Endothelial cell of umbilical vein (primary cell): ENCODE measurements around the gene MCF2L. TPM values are rescaled to one million over a fixed set of nuclear protein-coding genes. Genes with fewer than 3 reads are reported as not detected.

ENCODE experiments used
- BruUV-seq: library from RNA; stranded (reverse); fragments of 400-500 nt; replicated peaks from 2 replicates; lab custom pipeline; 2021; lab: Mats Ljungman, UMichigan
- CTCF ChIA-PET: fragments of 300-600, 350-600 bp; sonication (Branson Sonifier 250); formaldehyde crosslinking; loops from one replicate; lab custom pipeline; 2021; ENCODE audit warnings: antibody characterized with exemption, inconsistent platforms; lab: Charles Lee
- POLR2A ChIA-PET: fragments of 300-600, 350-600 bp; sonication (Branson Sonifier 250); formaldehyde crosslinking; loops from one replicate; lab custom pipeline; 2021; ENCODE audit warnings: antibody characterized with exemption, inconsistent platforms; lab: Charles Lee
- DNase-seq: peaks from one replicate; pipeline ENCODE4 v3.0.0-alpha.2; 2011; ENCODE audit warnings: low read depth, low spot score
- FAIRE-seq: peaks from 2 replicates; lab custom pipeline; 2011; peaks lifted over from hg19 to GRCh38; lab: Jason Lieb, UNC
- H2AFZ ChIP-seq: 2 replicates; pipeline ENCODE4 v1.6.0; 2012; ENCODE audit warnings: low read depth, low read length, control low read depth, inconsistent platforms
- H3K27ac ChIP-seq: 2 replicates; pipeline ENCODE4 v1.5.1; 2011; ENCODE audit warnings: low read depth, mild to moderate bottlenecking, control low read depth, low read length, moderate library complexity; ENCODE audit not compliant: insufficient read depth
- H3K27me3 ChIP-seq, 2 experiments: 2 replicates each; pipeline versions ENCODE4 v1.6.0 to v1.6.1; 2011; ENCODE audit warnings: low read length in 2 of 2, mixed read lengths in 1 of 2; ENCODE audit not compliant: control insufficient read depth in 2 of 2, insufficient read depth in 2 of 2
- H3K36me3 ChIP-seq, 2 experiments: 2 replicates in 1 of 2; 3 replicates in 1 of 2; pipeline ENCODE4 v1.5.1; 2011; ENCODE audit warnings: low read length in 2 of 2, mild to moderate bottlenecking in 1 of 2, moderate library complexity in 1 of 2; ENCODE audit not compliant: control insufficient read depth in 2 of 2, insufficient read depth in 2 of 2; ENCODE audit errors: extremely low read depth in 1 of 2
- H3K4me1 ChIP-seq: 3 replicates; pipeline ENCODE4 v1.5.1; 2011; ENCODE audit warnings: mild to moderate bottlenecking, low read length; ENCODE audit not compliant: control insufficient read depth, insufficient read depth; ENCODE audit errors: extremely low read depth
- H3K4me2 ChIP-seq: 2 replicates; pipeline ENCODE4 v1.6.1; 2011; ENCODE audit warnings: low read length, control low read depth, mixed read lengths; ENCODE audit not compliant: insufficient read depth
- H3K4me3 ChIP-seq, 3 experiments: fragments of 200-600 bp in 1 of 3; sonication (generic), shearing (Covaris generic) in 1 of 3; replicated peaks in 1 of 3; 2 replicates each; pipeline ENCODE4 v1.5.1; 2011 to 2016; ENCODE audit warnings: control low read depth in 3 of 3, low read length in 3 of 3, mild to moderate bottlenecking in 2 of 3, inconsistent platforms in 1 of 3, low read depth in 1 of 3, moderate library complexity in 1 of 3; ENCODE audit not compliant: insufficient read depth in 1 of 3
- H3K79me2 ChIP-seq: 2 replicates; pipeline ENCODE4 v1.6.0; 2012; ENCODE audit warnings: low read length, inconsistent platforms; ENCODE audit not compliant: control insufficient read depth, insufficient read depth
- H3K9ac ChIP-seq: replicated peaks from 2 replicates; pipeline ENCODE3; 2011; ENCODE audit warnings: low read length, control low read depth; ENCODE audit not compliant: insufficient read depth; ENCODE audit errors: extremely low read depth
- H3K9me1 ChIP-seq: replicated peaks from 3 replicates; pipeline ENCODE4 v1.6.0; 2011; ENCODE audit warnings: mild to moderate bottlenecking, low read length; ENCODE audit not compliant: control insufficient read depth, insufficient read depth; ENCODE audit errors: extremely low read depth
- H3K9me3 ChIP-seq: replicated peaks from 2 replicates; pipeline ENCODE4 v1.5.1; 2012; ENCODE audit warnings: low read length, inconsistent platforms; ENCODE audit not compliant: control insufficient read depth, insufficient read depth
- H4K20me1 ChIP-seq: replicated peaks from 2 replicates; pipeline ENCODE3; 2011; ENCODE audit warnings: mild to moderate bottlenecking, low read length; ENCODE audit not compliant: control insufficient read depth, insufficient read depth; ENCODE audit errors: extremely low read depth
- EZH2 ChIP-seq: IDR thresholded peaks from 2 replicates; pipeline ENCODE4 v1.6.1; 2012; ENCODE audit warnings: borderline replicate concordance, low read depth, mild to moderate bottlenecking, moderate library complexity, low read length, inconsistent platforms; ENCODE audit not compliant: severe bottlenecking
- FOS ChIP-seq: IDR thresholded peaks from 2 replicates; pipeline ENCODE4 v1.6.1; 2011; ENCODE audit warnings: mild to moderate bottlenecking, low read length, moderate library complexity, borderline replicate concordance; ENCODE audit not compliant: insufficient read depth
- GATA2 ChIP-seq: IDR thresholded peaks from 2 replicates; pipeline ENCODE4 v1.7.0; 2011; ENCODE audit warnings: low read depth, mild to moderate bottlenecking, moderate library complexity, mixed read lengths, low read length; ENCODE audit not compliant: insufficient read length, insufficient read depth
- MYC ChIP-seq: IDR thresholded peaks from one replicate; pipeline ENCODE4 v1.6.1; 2011; ENCODE audit warnings: mild to moderate bottlenecking, low read depth, low read length
- POLR2A ChIP-seq: IDR thresholded peaks from 2 replicates; pipeline ENCODE4 v1.6.1; 2012; ENCODE audit warnings: low read depth, mild to moderate bottlenecking, control low read depth, low read length
- POLR2AphosphoS5 ChIP-seq: IDR thresholded peaks from 2 replicates; pipeline ENCODE4 v1.6.1; 2012; ENCODE audit warnings: low read depth, mild to moderate bottlenecking, control low read depth, low read length, moderate library complexity; ENCODE audit not compliant: insufficient read depth
- dilution Hi-C: fragments of 300-500 bp; cut with MboI; formaldehyde crosslinking; loops from one replicate; pipeline ENCODE4 v1.15.0; 2019; ENCODE audit warnings: low sequenced_read_pairs; ENCODE audit not compliant: extremely low pct_ligation_motif_present
- intact Hi-C: fragments of 100-400 bp; cut with micrococcal nuclease; formaldehyde crosslinking; loops from one replicate; pipeline ENCODE4 v1.10.0; 2022
- polyA plus RNA-seq, 4 experiments: library from polyadenylated mRNA; depleted of rRNA in 3 of 4; stranded (reverse) in 3 of 4; unstranded in 1 of 4; fragments of >200 nt; gene quantifications; 2 replicates each; pipeline versions ENCODE4 v1.2.1 to v1.2.3, GENCODE V29; 2011 to 2012; ENCODE audit warnings: missing spikeins in 1 of 4
- total RNA-seq: library from RNA; stranded (reverse); gene quantifications from 2 replicates; pipeline ENCODE4 v1.2.3, GENCODE V29; 2021
- TF ChIP-seq, protein P1 (sequence below), 2 donors: IDR thresholded peaks; 1 replicate in 1 of 2; 2 replicates in 1 of 2; pipeline ENCODE4 v1.5.1; 2011; ENCODE audit warnings: low read length in 2 of 2, mild to moderate bottlenecking in 2 of 2, moderate library complexity in 2 of 2, control low read depth in 1 of 2, inconsistent platforms in 1 of 2, low read depth in 1 of 2; ENCODE audit not compliant: insufficient read depth in 1 of 2; ENCODE audit errors: extremely low read depth in 1 of 2
- TF ChIP-seq, protein P2 (sequence below): IDR thresholded peaks from 2 replicates; pipeline ENCODE4 v1.6.1; 2011; ENCODE audit not compliant: insufficient read depth, insufficient read length

MCF2L gene
- total and polyA plus RNA-seq, 2 donors (not counting 3 experiments of a cell fraction or from before 2014, with no cell fraction given): 0.33 to 0.58 TPM

DNA sequence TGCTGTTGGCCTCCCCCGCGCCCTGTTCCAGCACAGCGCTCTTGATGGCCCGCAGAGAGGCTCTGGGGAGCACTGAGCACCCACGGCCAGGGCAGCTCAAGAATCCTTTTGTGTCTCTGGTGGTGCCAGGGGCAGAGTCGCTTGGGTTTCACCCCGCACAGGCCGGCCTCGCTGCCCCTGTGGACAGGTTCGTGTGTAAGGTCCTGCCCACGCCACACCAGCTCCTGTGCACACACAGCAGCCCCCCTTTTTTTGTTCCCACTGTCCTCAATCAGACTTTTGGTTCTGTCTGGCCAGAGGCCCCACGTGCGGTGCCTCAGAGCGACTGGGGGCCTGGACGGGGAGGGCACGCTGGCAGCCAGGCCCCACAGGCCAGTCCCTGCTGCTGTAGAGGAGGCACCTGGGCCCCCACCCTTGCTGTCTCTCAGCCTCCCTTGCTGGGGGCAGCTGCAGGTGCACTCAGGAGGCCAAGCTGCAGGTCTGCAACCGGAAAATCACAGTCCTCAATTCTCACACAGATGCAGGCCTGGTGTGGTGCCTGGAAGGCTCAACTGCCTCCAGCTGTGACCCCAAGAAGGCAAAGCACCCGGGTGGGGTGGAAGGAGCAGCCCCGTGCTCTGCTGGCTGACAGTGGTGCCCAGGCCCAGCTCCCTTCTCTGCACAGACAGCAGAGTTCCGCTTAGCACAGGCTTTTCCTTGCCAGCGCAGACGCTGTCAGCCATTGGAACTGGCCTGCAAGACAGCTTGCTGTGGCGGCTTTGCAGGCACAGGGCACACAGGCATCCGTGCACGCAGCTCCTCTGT lies 124.0 kb downstream of the MCF2L start:
- POLR2A ChIA-PET: no interaction called here
- Histone ChIP-seq H4K20me1 (no peaks in the 10 kb centered on the region), H3K9ac (no peak overlapping the region), H3K27me3 (no peaks in the 10 kb centered on the region), H3K4me2 (no peak overlapping the region), H3K9me3 (no peaks in the 10 kb centered on the region), H3K79me2 (no peaks in the 10 kb centered on the region), H3K27ac (no peak overlapping the region), H2AFZ (no peak overlapping the region), H3K36me3 (no peaks in the 10 kb centered on the region), H3K9me1 (no peaks in the 10 kb centered on the region), H3K4me3 (no peak overlapping the region), H3K4me1 (no peaks in the 10 kb centered on the region)
- TF ChIP-seq, protein P1, sequence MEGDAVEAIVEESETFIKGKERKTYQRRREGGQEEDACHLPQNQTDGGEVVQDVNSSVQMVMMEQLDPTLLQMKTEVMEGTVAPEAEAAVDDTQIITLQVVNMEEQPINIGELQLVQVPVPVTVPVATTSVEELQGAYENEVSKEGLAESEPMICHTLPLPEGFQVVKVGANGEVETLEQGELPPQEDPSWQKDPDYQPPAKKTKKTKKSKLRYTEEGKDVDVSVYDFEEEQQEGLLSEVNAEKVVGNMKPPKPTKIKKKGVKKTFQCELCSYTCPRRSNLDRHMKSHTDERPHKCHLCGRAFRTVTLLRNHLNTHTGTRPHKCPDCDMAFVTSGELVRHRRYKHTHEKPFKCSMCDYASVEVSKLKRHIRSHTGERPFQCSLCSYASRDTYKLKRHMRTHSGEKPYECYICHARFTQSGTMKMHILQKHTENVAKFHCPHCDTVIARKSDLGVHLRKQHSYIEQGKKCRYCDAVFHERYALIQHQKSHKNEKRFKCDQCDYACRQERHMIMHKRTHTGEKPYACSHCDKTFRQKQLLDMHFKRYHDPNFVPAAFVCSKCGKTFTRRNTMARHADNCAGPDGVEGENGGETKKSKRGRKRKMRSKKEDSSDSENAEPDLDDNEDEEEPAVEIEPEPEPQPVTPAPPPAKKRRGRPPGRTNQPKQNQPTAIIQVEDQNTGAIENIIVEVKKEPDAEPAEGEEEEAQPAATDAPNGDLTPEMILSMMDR (IDR thresholded peaks at IDR 0.05; ENCODE audit: extremely low read depth in 1 of 2, insufficient read depth in 1 of 2, low read depth in 1 of 2, low read length in 2 of 2): no peak
- TF ChIP-seq, protein P2, sequence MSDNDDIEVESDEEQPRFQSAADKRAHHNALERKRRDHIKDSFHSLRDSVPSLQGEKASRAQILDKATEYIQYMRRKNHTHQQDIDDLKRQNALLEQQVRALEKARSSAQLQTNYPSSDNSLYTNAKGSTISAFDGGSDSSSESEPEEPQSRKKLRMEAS: no peak
- TF ChIP-seq POLR2A (no peak), POLR2AphosphoS5 (no peak), FOS (no peak), MYC (no peak), GATA2 (no peak), EZH2 (no peak)
- dilution Hi-C loops: no loop called here
- intact Hi-C loops: no loop called here
- no peak for DNase-seq
- FAIRE-seq: no peak
- CTCF ChIA-PET: no interaction called here
- no TSS peak for BruUV-seq
